ENCODE measurements around the gene MGLL. TPM values are rescaled to one million over a fixed set of nuclear protein-coding genes. Genes with fewer than 3 reads are reported as not detected.

Gene MGLL
- total RNA-seq, 1 experiment from 2014 or later, result 6.8 TPM

DNA sequence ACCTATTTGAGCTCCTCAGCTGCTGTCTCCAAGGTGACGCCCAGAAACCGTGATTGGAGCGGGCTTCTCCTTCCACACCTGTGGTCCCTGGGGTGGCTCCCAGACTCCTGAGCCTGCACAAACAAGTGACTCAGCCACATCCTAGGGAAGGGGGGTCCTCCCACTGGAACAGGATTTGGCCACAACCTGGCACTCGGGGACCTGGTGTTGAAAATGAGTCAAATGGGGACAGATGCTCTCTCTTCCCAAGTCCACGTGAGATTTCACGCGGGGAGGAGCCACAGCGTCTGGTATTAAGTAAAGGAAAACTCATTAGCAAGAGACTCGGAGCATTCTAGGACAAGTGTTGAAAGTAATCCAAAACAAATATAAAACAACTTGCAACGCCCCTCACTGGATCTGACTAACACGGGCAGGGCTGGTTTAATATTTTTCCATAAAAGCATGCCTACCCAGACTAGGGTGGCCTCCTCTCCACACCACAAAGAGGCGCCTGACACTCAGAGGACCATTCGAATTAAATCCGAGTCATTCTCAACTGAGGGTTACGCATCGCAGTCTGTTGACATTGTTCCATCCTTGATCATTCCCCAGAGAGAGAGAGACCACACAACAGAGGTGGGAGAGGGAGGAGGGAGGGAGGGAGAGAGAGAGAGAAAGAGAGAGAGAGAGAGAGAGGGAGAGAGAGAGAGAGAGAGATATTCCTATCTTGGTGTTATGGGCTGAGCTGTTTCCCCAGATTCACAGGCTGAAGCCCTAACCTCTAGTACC lies 74.4 kb downstream of the MGLL start:
- ChIA-PET RAD21 (ENCODE audit: low non-redundant PET in 1 of 2, low total read pairs in 2 of 2, uncharacterized antibody in 2 of 2, unreplicated experiment in 2 of 2) (interaction anchor here in 1 of 2 experiments (0.7 kb wide), 1 partner anchor 54 kb away, joined by 3 read pairs; no protein-coding TSS in a partner anchor), POLR2A (no interaction called here), CTCF (no interaction called here)
- BruUV-seq (replicated peaks), result no TSS peak
- peaks cover 16 to 49% of the 10 kb centered on the region in 2 experiments for H3K4me1 ChIP-seq (ENCODE audit: control insufficient read depth in 1 of 2, insufficient read depth in 2 of 2, low read length in 2 of 2)
- H3K9me2 ChIP-seq (ENCODE audit: insufficient read depth), result no peaks in the 10 kb centered on the region
- intact Hi-C loops (cut with micrococcal nuclease), result no loop called here
- H3K4me2 ChIP-seq (ENCODE audit: low read length), result peak overlapping the region; percentile 72
- DNase-seq (ENCODE audit: low read depth, low spot score), result no peak
- H3K4me3 ChIP-seq (replicated peaks in 1 of 2; ENCODE audit: low read depth in 1 of 2, low read length in 2 of 2), result no peak overlapping the region
- TF ChIP-seq SP1 (IDR thresholded peaks at IDR 0.05; ENCODE audit: low read depth) (peak; percentile 24; the same call in 1 of the 2 replicates), TCF7L2 (IDR thresholded peaks at IDR 0.05; ENCODE audit: borderline replicate concordance, extremely low read depth, insufficient read depth, insufficient read length) (no peak), RAD21 (IDR thresholded peaks at IDR 0.05; ENCODE audit: low read depth) (0 out of 2 replicates have a peak, but pooled peaks have one; percentile 35), MAX (IDR thresholded peaks at IDR 0.05) (no peak)
- TF ChIP-seq, protein P1, sequence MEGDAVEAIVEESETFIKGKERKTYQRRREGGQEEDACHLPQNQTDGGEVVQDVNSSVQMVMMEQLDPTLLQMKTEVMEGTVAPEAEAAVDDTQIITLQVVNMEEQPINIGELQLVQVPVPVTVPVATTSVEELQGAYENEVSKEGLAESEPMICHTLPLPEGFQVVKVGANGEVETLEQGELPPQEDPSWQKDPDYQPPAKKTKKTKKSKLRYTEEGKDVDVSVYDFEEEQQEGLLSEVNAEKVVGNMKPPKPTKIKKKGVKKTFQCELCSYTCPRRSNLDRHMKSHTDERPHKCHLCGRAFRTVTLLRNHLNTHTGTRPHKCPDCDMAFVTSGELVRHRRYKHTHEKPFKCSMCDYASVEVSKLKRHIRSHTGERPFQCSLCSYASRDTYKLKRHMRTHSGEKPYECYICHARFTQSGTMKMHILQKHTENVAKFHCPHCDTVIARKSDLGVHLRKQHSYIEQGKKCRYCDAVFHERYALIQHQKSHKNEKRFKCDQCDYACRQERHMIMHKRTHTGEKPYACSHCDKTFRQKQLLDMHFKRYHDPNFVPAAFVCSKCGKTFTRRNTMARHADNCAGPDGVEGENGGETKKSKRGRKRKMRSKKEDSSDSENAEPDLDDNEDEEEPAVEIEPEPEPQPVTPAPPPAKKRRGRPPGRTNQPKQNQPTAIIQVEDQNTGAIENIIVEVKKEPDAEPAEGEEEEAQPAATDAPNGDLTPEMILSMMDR (IDR thresholded peaks at IDR 0.05 in 2 of 3, conservative IDR thresholded peaks at IDR 0.05 in 1 of 3; ENCODE audit: borderline replicate concordance in 1 of 3, insufficient read depth in 1 of 3, low read depth in 2 of 3, low read length in 2 of 3), result peak in 1 of 3 experiments; percentile 17; a peak in 1 of 6 replicates
- H3K9me3 ChIP-seq (ENCODE audit: control insufficient read depth in 1 of 2, insufficient read depth in 1 of 2, low read depth in 1 of 2, low read length in 2 of 2), result no peaks in the 10 kb centered on the region
- H3K9ac ChIP-seq (ENCODE audit: low read length), result peak overlapping the region; percentile 35; the same call in 1 of the 2 replicates
- H3K27me3 ChIP-seq (ENCODE audit: insufficient read depth, low read length), result no peaks in the 10 kb centered on the region
- no peaks in the 10 kb centered on the region for H3K36me3 ChIP-seq (ENCODE audit: control insufficient read depth in 1 of 2, insufficient read depth in 2 of 2, low read length in 2 of 2)
- no peaks in the 10 kb centered on the region for H4K20me1 ChIP-seq (ENCODE audit: insufficient read depth)
- H3K79me2 ChIP-seq (ENCODE audit: insufficient read depth, low read length), result no peaks in the 10 kb centered on the region
- no peak overlapping the region for H3K27ac ChIP-seq (ENCODE audit: low read depth, low read length)
- H2AFZ ChIP-seq (ENCODE audit: low read depth, low read length, poor library complexity, severe bottlenecking), result no peak overlapping the region
- peak; percentile 30 for ATAC-seq
